Measurements from ENCODE around the gene METTL6.
"Not testable (repeated sequence)": the region's sequence is repeated elsewhere in the genome, so short reads cannot be mapped to it uniquely, and the experiment has no call there.

Gene METTL6

DNA sequence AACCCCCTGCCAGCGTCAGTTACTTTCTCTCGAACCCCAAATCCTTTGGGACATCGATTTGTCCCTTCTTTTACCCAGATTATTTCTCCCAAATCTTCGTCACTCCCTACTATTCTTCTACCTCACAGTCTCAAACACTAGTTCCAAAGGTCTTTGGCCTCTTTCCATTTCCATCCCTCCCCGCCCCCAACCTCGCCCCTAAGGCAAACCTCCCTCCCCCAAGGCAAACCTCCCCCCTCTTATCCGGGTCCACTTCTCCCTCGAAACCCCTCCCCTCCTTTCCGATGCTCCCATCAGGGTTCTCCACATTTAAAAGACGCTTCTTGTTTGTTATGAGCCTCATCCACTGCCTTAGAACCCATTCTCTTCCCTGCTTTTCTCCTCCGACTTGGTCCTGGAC is 637 bp upstream of the METTL6 start:
- peak overlapping the region; percentile 84 for H3K4me3 ChIP-seq (ENCODE audit: low read depth, low read length)
- TF ChIP-seq, protein P1, sequence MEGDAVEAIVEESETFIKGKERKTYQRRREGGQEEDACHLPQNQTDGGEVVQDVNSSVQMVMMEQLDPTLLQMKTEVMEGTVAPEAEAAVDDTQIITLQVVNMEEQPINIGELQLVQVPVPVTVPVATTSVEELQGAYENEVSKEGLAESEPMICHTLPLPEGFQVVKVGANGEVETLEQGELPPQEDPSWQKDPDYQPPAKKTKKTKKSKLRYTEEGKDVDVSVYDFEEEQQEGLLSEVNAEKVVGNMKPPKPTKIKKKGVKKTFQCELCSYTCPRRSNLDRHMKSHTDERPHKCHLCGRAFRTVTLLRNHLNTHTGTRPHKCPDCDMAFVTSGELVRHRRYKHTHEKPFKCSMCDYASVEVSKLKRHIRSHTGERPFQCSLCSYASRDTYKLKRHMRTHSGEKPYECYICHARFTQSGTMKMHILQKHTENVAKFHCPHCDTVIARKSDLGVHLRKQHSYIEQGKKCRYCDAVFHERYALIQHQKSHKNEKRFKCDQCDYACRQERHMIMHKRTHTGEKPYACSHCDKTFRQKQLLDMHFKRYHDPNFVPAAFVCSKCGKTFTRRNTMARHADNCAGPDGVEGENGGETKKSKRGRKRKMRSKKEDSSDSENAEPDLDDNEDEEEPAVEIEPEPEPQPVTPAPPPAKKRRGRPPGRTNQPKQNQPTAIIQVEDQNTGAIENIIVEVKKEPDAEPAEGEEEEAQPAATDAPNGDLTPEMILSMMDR (IDR thresholded peaks at IDR 0.05; ENCODE audit: borderline replicate concordance, insufficient read depth, low read depth, low read length), result no peak

- TF ChIP-seq, protein P1 (IDR thresholded peaks at IDR 0.05; ENCODE audit: borderline replicate concordance, insufficient read depth, low read depth, low read length), result no peak
- peak overlapping the region; percentile 84 for H3K4me3 ChIP-seq (ENCODE audit: low read depth, low read length)
Measured at GRCh38 chr3:15426579-15427118, 695 bp downstream of the METTL6 start.

- TF ChIP-seq, protein P1 (IDR thresholded peaks at IDR 0.05; ENCODE audit: borderline replicate concordance, insufficient read depth, low read depth, low read length), result no peak
- no peak overlapping the region for H3K4me3 ChIP-seq (ENCODE audit: low read depth, low read length)
Measured at GRCh38 chr3:15420871-15421270, 6.5 kb downstream of the METTL6 start.

GRCh38 chr3:15410966-15411365 is 16.4 kb downstream of the METTL6 start:
- H3K4me3 ChIP-seq (ENCODE audit: low read depth, low read length), result not testable (repeated sequence)

DNA sequence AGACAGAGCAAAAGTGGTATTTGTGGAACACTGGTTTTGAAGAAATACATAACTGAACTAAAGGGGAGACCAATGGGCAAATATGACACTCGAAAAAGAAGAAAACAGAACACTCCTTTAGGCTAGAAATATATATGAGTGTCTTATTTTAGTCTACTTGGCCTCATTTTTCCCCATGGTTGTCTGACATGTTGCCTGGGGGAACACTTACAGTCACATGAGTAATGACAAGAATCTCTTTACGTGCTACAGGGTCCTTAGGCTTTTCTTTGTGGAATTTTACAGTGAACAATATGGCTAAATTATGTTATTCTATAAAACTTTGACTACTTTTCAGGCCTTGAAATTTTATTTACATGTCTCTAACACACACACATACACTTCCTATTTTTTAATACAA is 17.6 kb downstream of the METTL6 start:
- H3K4me3 ChIP-seq (ENCODE audit: low read depth, low read length), result no peak overlapping the region
- TF ChIP-seq, protein P1 (IDR thresholded peaks at IDR 0.05; ENCODE audit: borderline replicate concordance, insufficient read depth, low read depth, low read length), result no peak

GRCh38 chr3:15409239-15409638 is 18.1 kb downstream of the METTL6 start:
- no peak overlapping the region for H3K4me3 ChIP-seq (ENCODE audit: low read depth, low read length)
- TF ChIP-seq, protein P1 (IDR thresholded peaks at IDR 0.05; ENCODE audit: borderline replicate concordance, insufficient read depth, low read depth, low read length), result no peak

- H3K4me3 ChIP-seq (ENCODE audit: low read depth, low read length), result no peak overlapping the region
- TF ChIP-seq, protein P1 (IDR thresholded peaks at IDR 0.05; ENCODE audit: borderline replicate concordance, insufficient read depth, low read depth, low read length), result peak; percentile 44; the same call in 1 of the 2 replicates
Measured at GRCh38 chr3:15405448-15406050, 21.8 kb downstream of the METTL6 start.

Data from GM12875 (cell line).